Activated CD8-positive, alpha-beta memory T cell treated with anti-CD3 and anti-CD28 coated beads, Interleukin-2, amount 50 U/mL, for 4 hours (primary cell): Measurements from ENCODE around the gene LRP2.

Source experiments
- DNase-seq: peaks from one replicate; pipeline ENCODE4 v3.0.0-alpha.2; 2020

Gene LRP2

GRCh38 chr2:169081551-169081950, 280.8 kb downstream of the LRP2 start:
- DNase-seq, result no peak

GRCh38 chr2:169080250-169081069, 281.9 kb downstream of the LRP2 start:
- DNase-seq, result no peak

DNA sequence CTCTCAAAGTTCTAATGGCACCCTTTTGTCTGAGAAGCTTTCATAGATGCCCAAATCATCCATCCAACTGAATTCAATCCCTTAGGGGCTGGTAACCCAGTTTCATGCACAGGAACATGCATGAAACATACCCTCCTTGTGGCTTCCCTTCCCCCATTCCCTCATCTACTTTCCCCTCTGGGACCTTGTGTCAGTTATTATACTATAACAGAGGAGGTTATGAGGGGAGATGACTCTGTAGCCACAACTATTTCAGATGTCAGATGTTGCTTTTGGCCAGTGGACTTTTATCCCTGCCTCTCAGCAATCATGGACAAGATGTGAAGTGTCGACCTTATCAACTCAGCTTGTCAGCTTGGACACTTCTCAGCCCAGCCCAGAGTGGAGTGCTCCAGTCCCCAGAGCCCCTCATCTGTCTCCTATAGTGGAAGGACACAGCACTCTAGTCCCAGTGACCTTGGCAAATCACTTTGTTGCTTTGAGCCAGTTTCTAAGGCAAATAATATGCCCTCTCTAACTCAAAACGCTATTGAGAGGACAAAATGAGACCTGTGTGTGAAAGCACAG, 284.6 kb downstream of the LRP2 start:
- DNase-seq, result no peak
